UCSD-AML1 (cell line): ENCODE results near the gene TENT5C.

Experiments used
- DNase-seq: peaks from one replicate; lab custom pipeline; 2025; ENCODE audit not compliant: unreplicated experiment; lab: John Stamatoyannopoulos, UW

Gene TENT5C

DNA sequence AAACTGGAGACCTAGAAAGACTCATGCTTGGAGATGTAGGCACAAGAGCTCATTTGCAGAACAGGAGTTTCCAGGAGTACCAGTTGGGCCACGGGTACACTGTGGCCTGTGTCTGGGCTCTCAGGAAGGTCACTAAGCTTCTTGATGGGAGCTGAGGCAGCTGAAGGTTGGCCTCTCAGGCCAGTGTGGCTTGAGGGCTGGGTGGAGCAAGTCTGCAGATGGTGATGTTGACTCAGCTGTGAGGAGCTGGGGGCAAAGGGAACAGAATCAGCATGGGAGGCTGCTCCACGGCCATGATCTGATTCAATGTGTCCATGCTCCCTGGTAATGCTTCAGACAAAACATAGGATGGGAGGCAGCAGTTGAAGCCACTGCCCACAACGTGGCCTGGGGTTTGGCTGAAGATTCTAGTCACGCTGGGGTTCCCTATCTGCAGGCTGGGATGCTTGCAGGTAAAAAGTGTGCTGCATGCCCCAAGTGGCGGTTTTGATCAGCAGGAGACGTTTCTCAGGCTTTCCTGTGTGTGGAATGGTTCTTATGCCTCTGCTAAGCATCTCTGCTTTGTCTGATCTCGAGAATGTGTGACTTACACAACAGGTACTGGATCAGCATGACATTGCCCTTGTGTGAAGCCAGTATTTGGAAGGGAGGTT, 15.4 kb upstream of the TENT5C start:
- no peak for DNase-seq

GRCh38 chr1:117591252-117591651, 14.6 kb upstream of the TENT5C start:
- no peak for DNase-seq

GRCh38 chr1:117592155-117592554, 13.7 kb upstream of the TENT5C start:
- no peak for DNase-seq

GRCh38 chr1:117594261-117594990, 11.4 kb upstream of the TENT5C start:
- DNase-seq: no peak

DNA sequence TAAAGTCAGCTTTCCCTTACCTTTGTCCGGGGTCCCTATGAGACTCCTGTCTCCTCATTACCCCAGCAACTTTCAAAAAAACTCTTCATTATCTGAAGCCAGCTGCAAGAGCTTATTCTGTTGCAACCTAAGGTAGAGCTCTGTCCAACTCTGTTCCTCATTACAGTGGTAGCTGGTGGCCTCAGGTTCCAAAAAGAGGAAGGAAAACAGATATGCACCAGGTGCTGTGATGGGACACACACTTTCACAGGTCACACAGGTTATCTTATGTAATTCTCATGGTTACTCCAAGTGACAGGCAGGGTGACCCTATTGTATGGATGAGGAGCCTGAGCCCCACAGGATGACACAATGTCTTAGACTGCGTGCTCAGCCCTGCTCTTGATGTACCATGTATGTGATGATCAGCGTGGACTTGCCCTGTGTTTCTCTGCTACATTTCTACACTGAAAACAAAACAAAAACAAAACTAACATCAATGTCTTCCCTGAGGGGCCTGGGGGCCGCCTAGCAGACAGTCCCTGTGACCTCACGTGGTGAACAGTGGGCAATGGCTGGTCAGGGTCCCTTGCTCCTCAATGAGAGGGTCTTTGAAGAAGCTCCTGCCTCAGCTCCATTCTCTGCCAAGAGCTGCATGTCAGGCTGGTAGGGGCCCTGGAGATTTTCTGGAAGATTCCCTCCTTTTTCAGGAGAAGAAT, 9.7 kb upstream of the TENT5C start:
- no peak for DNase-seq

DNA sequence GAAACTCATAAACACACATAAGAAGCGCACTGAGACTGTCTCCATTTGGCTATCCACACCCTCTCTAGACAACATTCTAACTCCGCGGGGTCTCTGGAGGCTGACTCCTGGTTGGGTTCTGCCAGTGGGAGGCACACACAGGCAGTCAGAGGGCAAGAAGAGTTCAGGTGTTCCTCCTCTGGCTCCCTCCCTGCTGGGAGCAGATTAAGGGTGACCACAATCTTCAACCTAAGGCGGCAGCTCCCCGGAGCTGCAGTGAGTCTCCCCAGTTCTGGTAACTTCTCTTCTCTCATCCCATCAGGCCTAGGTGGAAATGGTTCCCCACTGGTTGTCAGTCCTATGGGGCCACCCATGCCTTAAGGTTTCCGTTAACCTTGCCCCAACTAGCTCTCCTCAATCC, 7.4 kb upstream of the TENT5C start:
- no peak for DNase-seq

DNA sequence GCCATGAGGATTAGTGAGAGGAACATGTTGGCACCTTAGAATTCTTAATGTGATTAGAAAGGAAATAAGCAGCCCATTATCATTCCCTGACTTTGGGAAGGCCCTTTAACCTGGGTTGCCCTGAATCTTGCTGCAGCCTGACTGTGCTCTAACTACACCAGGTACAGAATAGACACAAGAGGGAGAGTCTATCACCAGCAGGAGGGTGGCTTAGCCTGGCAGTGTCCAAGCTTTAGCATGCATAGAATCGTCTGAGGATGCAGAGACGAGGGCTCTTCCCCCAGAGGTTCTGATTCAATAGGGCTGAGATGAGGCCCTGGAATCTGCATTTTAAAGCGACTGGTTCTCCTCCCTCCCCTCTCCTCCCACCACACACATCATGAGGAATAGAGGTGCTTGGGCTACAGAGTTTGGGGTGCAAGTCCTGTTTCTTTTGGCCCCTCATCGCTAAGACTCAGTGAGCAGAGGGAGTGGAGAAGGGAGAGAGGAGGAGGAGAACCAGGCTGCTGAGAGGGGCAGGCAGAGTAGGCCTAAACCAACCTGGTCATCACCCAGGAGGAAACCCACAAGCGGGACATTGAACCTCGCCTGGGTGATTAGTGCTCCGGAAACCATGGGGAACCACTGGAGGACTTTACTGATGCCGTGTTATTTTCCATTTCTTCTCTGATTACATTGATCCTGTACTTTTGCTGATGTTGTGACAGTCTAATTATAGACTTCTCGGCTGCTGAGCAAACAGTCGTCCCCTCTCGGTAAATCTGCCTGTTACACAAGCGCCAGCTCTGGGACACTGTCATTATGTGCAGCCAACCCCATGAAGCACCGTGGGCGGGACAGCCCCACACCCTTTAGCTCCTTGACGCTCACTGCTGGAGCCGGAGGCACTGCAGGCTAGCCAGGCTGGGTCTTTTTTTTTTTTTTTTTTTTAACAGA, 6.3 kb upstream of the TENT5C start:
- DNase-seq: no peak

- no peak for DNase-seq
Measured at GRCh38 chr1:117600325-117600943, 5.4 kb upstream of the TENT5C start.

- DNase-seq: no peak
Measured at GRCh38 chr1:117600966-117601365, 4.9 kb upstream of the TENT5C start.

- DNase-seq: no peak
Measured at GRCh38 chr1:117602862-117603261, 3.0 kb upstream of the TENT5C start.

GRCh38 chr1:117605164-117605773, 579 bp upstream of the TENT5C start:
- no peak for DNase-seq

- peak; percentile 76 for DNase-seq
Measured at GRCh38 chr1:117606649-117607430, 992 bp downstream of the TENT5C start.

DNA sequence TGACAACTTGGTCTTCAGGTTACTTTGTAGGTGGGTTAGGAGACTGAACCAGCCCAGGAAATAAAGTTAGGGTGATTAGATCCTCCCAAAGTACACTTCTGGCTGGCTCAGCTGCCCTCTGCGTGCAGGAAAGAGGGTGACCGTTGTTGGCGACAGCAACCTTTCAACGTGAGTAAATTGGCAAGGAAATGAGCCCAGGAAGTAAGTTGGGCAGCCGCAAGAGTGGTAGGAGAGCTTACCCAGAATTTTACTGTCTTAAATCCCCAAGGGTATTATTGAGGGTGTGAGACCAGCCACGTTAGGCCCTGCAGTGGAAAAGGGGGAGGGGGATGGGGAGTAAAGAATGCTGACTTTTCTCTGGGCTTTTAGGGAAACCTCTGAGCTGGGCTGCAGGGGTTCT, 1.6 kb downstream of the TENT5C start:
- DNase-seq: peak; percentile 43

GRCh38 chr1:117608115-117608615, 2.3 kb downstream of the TENT5C start:
- no peak for DNase-seq

DNA sequence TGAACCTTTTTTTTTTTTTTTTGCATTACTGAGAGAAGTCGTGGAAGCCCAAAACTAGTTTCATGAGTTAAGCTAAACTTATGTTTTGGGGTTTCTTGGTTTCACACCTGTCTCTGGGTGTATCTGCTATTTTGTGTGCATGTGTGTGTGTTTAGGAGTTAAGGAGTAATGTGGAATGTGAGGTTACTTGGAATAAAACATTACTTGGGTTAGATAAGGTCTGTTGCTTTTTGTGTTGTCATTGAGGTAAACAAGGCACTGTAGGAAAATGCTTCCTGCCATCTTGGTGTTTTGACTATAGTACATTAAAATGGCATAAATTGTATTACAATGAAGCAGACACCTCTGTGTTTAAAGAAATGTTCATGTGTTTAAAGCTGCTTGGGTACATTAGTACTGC, 2.9 kb downstream of the TENT5C start:
- no peak for DNase-seq

DNA sequence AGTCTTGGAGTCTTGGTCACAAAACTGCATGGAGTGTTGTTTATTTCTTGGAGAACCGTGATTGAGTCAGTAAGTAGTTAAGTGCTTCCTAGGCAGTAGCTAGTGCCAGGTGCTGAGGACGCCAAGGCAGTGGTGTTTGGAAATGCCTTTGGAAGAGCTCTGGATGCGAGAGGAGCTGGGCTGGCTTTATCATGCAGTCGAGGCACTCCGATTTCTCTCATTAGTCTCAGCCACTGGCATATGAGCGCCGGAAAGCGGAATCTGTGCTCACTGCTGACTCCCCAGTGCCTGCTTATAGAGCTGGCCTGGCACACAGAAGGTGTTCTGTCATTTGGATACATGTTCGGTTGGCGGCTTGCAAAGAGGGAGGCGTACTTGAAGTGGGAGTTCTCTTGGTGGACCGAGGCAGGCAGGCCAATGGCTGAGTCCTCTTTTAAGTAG, 3.6 kb downstream of the TENT5C start:
- no peak for DNase-seq

DNA sequence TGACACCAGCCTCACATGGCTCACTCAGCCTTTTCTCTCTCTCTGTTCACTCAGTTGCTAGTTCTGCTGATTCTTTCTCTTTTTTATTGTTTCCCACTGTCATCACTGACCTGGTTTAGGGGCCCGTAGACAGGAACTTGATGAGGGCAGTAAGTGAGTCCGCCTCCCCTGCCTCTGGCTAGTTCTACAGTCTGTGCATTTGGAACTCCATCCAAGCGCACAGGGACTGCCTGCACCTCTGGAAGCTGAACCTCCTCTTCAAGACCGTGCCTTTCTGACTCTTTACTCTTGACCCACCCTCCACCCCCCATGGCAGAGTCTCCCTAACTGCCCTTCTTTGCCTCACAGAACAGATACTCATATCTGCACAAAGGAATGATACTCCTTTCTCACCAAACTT, 4.2 kb downstream of the TENT5C start:
- no peak for DNase-seq

DNA sequence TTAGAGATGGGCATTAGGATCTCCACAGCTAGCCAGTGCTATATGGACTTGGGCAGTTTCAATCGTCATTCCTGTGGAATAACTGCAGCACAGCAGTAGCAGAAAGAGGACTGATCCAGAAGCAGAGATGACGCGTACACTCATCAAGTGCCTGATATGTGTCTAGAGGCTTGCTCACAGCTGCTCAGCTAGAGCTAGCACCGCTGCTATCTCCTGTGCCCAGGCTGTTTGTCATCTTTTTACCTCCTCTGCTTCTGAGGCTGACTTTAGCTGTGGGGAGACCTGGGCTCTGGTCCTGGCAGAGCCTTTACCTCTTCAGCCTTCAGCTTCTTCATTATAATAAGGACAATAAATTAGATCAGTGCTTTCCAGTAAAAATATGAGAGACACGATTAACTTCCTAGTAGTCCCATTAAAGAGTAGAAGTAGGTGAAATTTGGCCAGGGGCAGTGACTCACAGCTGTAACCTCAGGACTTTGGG, 5.3 kb downstream of the TENT5C start:
- no peak for DNase-seq

DNA sequence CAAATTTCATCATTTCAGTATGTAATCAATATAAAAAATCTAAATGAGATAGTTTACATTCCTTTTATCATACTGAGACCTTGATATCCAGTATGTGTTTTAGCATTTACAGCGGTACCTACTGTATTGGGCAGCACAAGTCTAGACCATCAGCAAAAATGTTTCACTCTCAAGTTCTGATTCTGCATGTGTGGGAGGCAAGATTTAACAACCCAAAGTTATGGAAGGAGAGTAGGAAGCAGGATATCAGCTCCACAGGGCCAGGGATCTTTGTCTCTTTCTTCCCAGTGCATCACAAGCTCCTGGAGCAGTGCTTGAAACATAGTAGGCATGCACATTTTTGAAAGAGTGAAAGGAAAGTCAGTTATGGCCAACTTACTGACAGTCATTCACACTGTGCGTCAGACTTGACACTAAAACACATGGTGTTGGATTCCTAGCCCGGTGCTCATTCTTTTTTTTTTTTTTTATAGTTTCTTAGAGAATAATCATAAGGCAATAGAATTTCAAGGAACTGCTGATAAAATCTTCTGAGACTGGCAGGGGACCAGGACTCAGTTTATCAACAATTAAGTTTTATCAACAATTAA, 6.1 kb downstream of the TENT5C start:
- no peak for DNase-seq
